Keratinocyte (primary cell): ENCODE results near the gene SLC39A11.

Experiments
- CTCF ChIP-seq, 3 experiments: IDR thresholded peaks in 1 of 3; conservative IDR thresholded peaks in 1 of 3; optimal IDR thresholded peaks in 1 of 3; 2 replicates in 2 of 3; 3 replicates in 1 of 3; pipeline versions ENCODE3 to v1.5.1; 2011; ENCODE audit warnings: low read length in 3 of 3, mild to moderate bottlenecking in 3 of 3, moderate library complexity in 2 of 3, control low read depth in 1 of 3, inconsistent platforms in 1 of 3; ENCODE audit not compliant: insufficient read depth in 2 of 3; ENCODE audit errors: extremely low read depth in 1 of 3
- EZH2 ChIP-seq: IDR thresholded peaks from one replicate; pipeline ENCODE4 v1.6.1; 2012; ENCODE audit warnings: inconsistent platforms, mild to moderate bottlenecking, low read length, moderate library complexity

- TF ChIP-seq CTCF (optimal IDR thresholded peaks at IDR 0.05 in 1 of 3, IDR thresholded peaks at IDR 0.05 in 1 of 3, conservative IDR thresholded peaks at IDR 0.05 in 1 of 3; ENCODE audit: extremely low read depth in 1 of 3, insufficient read depth in 2 of 3, low read length in 3 of 3) (no peak), EZH2 (no peak)
Measured at GRCh38 chr17:72795941-72796340, 296.5 kb downstream of the SLC39A11 start.
